Lower leg skin (tissue), 3 donors: ENCODE measurements around the gene TTC17.

Source experiments
- POLR2A ChIP-seq, 2 donors: fragments of 450-650 bp; IDR thresholded peaks; one replicate each; pipeline ENCODE4 v1.6.1; 2016 to 2017; ENCODE audit warnings: antibody characterized with exemption in 2 of 2, mild to moderate bottlenecking in 1 of 2, moderate library complexity in 1 of 2
- TF ChIP-seq, protein P1 (sequence below), 3 donors: fragments of 450-650 bp; IDR thresholded peaks; one replicate each; pipeline ENCODE4 v1.5.1; 2016; ENCODE audit warnings: antibody characterized with exemption in 3 of 3, mild to moderate bottlenecking in 3 of 3, moderate library complexity in 2 of 3

DNA sequence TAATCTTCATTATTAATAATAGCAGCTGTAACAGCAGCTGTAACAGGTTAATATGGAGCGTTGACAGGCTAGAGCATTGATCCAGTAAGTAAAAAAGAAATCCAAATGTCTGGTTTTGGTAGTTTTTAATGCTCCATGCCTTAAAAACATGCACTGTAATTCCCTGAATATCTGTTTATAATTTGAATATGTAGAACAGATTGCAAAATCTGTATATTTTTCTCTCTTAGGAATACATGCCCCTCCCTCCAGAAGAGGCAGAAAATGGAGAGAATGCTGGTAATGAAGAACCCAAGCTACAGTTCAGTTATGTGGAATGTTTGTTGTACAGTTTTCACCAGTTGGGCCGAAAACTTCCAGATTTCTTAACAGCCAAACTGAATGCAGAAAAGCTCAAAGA, 30.2 kb upstream of the TTC17 start:
- TF ChIP-seq, protein P1, sequence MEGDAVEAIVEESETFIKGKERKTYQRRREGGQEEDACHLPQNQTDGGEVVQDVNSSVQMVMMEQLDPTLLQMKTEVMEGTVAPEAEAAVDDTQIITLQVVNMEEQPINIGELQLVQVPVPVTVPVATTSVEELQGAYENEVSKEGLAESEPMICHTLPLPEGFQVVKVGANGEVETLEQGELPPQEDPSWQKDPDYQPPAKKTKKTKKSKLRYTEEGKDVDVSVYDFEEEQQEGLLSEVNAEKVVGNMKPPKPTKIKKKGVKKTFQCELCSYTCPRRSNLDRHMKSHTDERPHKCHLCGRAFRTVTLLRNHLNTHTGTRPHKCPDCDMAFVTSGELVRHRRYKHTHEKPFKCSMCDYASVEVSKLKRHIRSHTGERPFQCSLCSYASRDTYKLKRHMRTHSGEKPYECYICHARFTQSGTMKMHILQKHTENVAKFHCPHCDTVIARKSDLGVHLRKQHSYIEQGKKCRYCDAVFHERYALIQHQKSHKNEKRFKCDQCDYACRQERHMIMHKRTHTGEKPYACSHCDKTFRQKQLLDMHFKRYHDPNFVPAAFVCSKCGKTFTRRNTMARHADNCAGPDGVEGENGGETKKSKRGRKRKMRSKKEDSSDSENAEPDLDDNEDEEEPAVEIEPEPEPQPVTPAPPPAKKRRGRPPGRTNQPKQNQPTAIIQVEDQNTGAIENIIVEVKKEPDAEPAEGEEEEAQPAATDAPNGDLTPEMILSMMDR (IDR thresholded peaks at IDR 0.05) = no peak
- TF ChIP-seq POLR2A (IDR thresholded peaks at IDR 0.05) = no peak
